HepG2 (cell line): Measurements from ENCODE around the gene SKI. TPM values are rescaled to one million over a fixed set of nuclear protein-coding genes. Genes with fewer than 3 reads are reported as not detected.
A peak's percentile ranks its signal among the peaks of the same experiment; 100 is the strongest.

Experiments used
- CBFB ChIP-seq: sonication (generic); formaldehyde crosslinking; IDR thresholded peaks from 2 replicates; pipeline ENCODE4 v1.4.0; 2020; ENCODE audit warnings: missing genetic modification reagents
- HNRNPH1 ChIP-seq: fragments of 200-400 bp; formaldehyde crosslinking; optimal IDR thresholded peaks from 2 replicates; pipeline ENCODE3; 2017; ENCODE audit warnings: mild to moderate bottlenecking, low read depth, low read length
- NFE2L2 ChIP-seq: fragments of 150-350 bp; IDR thresholded peaks from 2 replicates; pipeline ENCODE4 v1.6.1; 2014; ENCODE audit warnings: low read length
- WIZ ChIP-seq: sonication (generic); formaldehyde crosslinking; IDR thresholded peaks from 2 replicates; pipeline ENCODE4 v1.5.1; 2020; ENCODE audit warnings: mild to moderate bottlenecking, missing genetic modification reagents
- ZNF225 ChIP-seq: sonication (generic); formaldehyde crosslinking; IDR thresholded peaks from 2 replicates; pipeline ENCODE4 v1.4.0; 2020; ENCODE audit warnings: mild to moderate bottlenecking, missing genetic modification reagents
- ZNF251 ChIP-seq: sonication (generic); formaldehyde crosslinking; IDR thresholded peaks from 2 replicates; pipeline ENCODE4 v1.9.0; 2021; ENCODE audit warnings: mild to moderate bottlenecking, missing genetic modification reagents
- ZNF468 ChIP-seq: sonication (generic); formaldehyde crosslinking; IDR thresholded peaks from 2 replicates; pipeline ENCODE4 v1.8.0; 2022; ENCODE audit warnings: mild to moderate bottlenecking, moderate library complexity, missing genetic modification reagents
- polyA plus RNA-seq, 8 experiments: library from polyadenylated mRNA; depleted of rRNA in 3 of 8; stranded (reverse) in 7 of 8; unstranded in 1 of 8; fragments of >200 nt; fragmentation: Illumina TruSeq in 4 of 8; extraction: Trizol in 4 of 8; gene quantifications; 2 replicates each; pipeline versions ENCODE4 v1.2.1 to v1.2.3, GENCODE V29; 2011 to 2016; ENCODE audit warnings: low read depth in 4 of 8, missing spikeins in 1 of 8, mixed read lengths in 1 of 8; ENCODE audit not compliant: insufficient read depth in 1 of 8
- total RNA-seq, 5 experiments: library from RNA; depleted of rRNA; stranded (reverse); fragments of >200 nt; fragmentation: Illumina TruSeq; extraction: Trizol; gene quantifications; 2 replicates each; pipeline ENCODE4 v1.2.3, GENCODE V29; 2016; ENCODE audit warnings: low read depth in 1 of 5
- TF ChIP-seq, protein P1 (sequence below): IDR thresholded peaks from 2 replicates; pipeline ENCODE4 v1.4.0; 2020; ENCODE audit warnings: mild to moderate bottlenecking, missing genetic modification reagents
- TF ChIP-seq, protein P2 (sequence below): sonication (generic); formaldehyde crosslinking; IDR thresholded peaks from 2 replicates; pipeline ENCODE4 v1.4.0; 2020; ENCODE audit warnings: missing genetic modification reagents
- TF ChIP-seq, protein P3 (sequence below), 2 experiments: fragments of 450-650 bp in 1 of 2; sonication (generic) in 1 of 2; formaldehyde crosslinking in 1 of 2; IDR thresholded peaks; 2 replicates each; pipeline versions ENCODE4 v1.6.1 to v1.8.0; 2016 to 2022; ENCODE audit warnings: antibody characterized with exemption in 1 of 2, mild to moderate bottlenecking in 1 of 2, missing genetic modification reagents in 1 of 2
- TF ChIP-seq, protein P4 (sequence below): IDR thresholded peaks from 2 replicates; pipeline ENCODE4 v1.6.1; 2012; ENCODE audit warnings: low read depth, low read length, improper control_type of control experiment

Gene SKI
- total and polyA plus RNA-seq, 2 of the 13 experiments (the other 11 are each of a cell fraction or from before 2014, with no cell fraction given): 4.7 to 6.9 TPM

DNA sequence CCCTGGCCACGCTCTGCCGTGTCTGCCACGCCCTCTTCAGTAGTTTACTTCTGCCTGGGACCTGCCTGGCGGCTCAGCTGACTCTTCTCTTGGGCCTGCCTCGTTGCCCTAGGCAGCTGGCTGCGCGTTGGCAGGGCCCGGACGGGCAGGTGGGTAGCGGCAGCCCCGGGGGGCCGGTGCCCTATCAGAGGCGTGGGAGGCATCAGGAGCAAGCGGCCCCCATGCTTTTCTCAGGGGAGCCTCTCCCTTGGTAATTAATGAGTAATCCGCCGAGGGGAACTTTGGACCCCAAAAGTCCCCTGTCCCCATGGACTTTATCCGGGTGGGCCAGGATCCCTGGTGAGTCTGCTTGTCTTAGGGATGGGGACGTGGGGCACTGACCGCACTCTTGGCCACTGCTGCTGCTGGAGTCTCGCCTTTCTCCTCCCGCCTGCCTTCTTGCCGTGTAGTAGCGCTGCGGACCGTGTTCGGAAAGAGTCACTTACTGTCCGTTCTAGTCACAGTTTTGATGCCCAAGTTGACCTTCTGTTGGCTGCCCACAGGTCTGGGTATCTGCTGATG, 22.7 kb downstream of the SKI start (continued):
- TF ChIP-seq, protein P1, sequence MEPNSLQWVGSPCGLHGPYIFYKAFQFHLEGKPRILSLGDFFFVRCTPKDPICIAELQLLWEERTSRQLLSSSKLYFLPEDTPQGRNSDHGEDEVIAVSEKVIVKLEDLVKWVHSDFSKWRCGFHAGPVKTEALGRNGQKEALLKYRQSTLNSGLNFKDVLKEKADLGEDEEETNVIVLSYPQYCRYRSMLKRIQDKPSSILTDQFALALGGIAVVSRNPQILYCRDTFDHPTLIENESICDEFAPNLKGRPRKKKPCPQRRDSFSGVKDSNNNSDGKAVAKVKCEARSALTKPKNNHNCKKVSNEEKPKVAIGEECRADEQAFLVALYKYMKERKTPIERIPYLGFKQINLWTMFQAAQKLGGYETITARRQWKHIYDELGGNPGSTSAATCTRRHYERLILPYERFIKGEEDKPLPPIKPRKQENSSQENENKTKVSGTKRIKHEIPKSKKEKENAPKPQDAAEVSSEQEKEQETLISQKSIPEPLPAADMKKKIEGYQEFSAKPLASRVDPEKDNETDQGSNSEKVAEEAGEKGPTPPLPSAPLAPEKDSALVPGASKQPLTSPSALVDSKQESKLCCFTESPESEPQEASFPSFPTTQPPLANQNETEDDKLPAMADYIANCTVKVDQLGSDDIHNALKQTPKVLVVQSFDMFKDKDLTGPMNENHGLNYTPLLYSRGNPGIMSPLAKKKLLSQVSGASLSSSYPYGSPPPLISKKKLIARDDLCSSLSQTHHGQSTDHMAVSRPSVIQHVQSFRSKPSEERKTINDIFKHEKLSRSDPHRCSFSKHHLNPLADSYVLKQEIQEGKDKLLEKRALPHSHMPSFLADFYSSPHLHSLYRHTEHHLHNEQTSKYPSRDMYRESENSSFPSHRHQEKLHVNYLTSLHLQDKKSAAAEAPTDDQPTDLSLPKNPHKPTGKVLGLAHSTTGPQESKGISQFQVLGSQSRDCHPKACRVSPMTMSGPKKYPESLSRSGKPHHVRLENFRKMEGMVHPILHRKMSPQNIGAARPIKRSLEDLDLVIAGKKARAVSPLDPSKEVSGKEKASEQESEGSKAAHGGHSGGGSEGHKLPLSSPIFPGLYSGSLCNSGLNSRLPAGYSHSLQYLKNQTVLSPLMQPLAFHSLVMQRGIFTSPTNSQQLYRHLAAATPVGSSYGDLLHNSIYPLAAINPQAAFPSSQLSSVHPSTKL (CRISPR knock-in tag): 0 out of 2 replicates have a peak, but pooled peaks have one; percentile 62
- TF ChIP-seq CBFB (CRISPR knock-in tag) (0 out of 2 replicates have a peak, but pooled peaks have one; percentile 36), ZNF468 (CRISPR knock-in tag) (no peak), HNRNPH1 (peak; percentile 36), ZNF251 (CRISPR knock-in tag) (no peak), ZNF225 (no peak), WIZ (no peak), NFE2L2 (no peak)
- TF ChIP-seq, protein P2, sequence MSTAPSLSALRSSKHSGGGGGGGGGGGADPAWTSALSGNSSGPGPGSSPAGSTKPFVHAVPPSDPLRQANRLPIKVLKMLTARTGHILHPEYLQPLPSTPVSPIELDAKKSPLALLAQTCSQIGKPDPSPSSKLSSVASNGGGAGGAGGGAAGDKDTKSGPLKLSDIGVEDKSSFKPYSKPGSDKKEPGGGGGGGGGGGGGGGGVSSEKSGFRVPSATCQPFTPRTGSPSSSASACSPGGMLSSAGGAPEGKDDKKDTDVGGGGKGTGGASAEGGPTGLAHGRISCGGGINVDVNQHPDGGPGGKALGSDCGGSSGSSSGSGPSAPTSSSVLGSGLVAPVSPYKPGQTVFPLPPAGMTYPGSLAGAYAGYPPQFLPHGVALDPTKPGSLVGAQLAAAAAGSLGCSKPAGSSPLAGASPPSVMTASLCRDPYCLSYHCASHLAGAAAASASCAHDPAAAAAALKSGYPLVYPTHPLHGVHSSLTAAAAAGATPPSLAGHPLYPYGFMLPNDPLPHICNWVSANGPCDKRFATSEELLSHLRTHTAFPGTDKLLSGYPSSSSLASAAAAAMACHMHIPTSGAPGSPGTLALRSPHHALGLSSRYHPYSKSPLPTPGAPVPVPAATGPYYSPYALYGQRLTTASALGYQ (CRISPR knock-in tag): no peak
- TF ChIP-seq, protein P3, sequence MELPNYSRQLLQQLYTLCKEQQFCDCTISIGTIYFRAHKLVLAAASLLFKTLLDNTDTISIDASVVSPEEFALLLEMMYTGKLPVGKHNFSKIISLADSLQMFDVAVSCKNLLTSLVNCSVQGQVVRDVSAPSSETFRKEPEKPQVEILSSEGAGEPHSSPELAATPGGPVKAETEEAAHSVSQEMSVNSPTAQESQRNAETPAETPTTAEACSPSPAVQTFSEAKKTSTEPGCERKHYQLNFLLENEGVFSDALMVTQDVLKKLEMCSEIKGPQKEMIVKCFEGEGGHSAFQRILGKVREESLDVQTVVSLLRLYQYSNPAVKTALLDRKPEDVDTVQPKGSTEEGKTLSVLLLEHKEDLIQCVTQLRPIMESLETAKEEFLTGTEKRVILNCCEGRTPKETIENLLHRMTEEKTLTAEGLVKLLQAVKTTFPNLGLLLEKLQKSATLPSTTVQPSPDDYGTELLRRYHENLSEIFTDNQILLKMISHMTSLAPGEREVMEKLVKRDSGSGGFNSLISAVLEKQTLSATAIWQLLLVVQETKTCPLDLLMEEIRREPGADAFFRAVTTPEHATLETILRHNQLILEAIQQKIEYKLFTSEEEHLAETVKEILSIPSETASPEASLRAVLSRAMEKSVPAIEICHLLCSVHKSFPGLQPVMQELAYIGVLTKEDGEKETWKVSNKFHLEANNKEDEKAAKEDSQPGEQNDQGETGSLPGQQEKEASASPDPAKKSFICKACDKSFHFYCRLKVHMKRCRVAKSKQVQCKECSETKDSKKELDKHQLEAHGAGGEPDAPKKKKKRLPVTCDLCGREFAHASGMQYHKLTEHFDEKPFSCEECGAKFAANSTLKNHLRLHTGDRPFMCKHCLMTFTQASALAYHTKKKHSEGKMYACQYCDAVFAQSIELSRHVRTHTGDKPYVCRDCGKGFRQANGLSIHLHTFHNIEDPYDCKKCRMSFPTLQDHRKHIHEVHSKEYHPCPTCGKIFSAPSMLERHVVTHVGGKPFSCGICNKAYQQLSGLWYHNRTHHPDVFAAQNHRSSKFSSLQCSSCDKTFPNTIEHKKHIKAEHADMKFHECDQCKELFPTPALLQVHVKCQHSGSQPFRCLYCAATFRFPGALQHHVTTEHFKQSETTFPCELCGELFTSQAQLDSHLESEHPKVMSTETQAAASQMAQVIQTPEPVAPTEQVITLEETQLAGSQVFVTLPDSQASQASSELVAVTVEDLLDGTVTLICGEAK (IDR thresholded peaks at IDR 0.05): no peak
- TF ChIP-seq, protein P3 (CRISPR knock-in tag; IDR thresholded peaks at IDR 0.05): peak; percentile 13; the same call in 1 of the 2 replicates
- TF ChIP-seq, protein P4, sequence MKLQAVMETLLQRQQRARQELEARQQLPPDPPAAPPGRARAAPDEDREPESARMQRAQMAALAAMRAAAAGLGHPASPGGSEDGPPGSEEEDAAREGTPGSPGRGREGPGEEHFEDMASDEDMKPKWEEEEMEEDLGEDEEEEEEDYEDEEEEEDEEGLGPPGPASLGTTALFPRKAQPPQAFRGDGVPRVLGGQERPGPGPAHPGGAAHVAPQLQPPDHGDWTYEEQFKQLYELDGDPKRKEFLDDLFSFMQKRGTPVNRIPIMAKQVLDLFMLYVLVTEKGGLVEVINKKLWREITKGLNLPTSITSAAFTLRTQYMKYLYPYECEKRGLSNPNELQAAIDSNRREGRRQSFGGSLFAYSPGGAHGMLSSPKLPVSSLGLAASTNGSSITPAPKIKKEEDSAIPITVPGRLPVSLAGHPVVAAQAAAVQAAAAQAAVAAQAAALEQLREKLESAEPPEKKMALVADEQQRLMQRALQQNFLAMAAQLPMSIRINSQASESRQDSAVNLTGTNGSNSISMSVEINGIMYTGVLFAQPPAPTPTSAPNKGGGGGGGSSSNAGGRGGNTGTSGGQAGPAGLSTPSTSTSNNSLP: no peak; the same call in 1 of the 2 replicates
